CD1c-positive myeloid dendritic cell (primary cell): Measurements from ENCODE around the gene ZRANB1.
A peak's percentile ranks its signal among the peaks of the same experiment; 100 is the strongest.
"Not testable (repeated sequence)": the region's sequence is repeated elsewhere in the genome, so short reads cannot be mapped to it uniquely, and the experiment has no call there.

ENCODE experiments used
- DNase-seq: peaks from one replicate; pipeline ENCODE4 v3.0.0-alpha.2; 2016; ENCODE audit errors: extremely low spot score

ZRANB1 gene

GRCh38 chr10:124941823-124942222 lies at the start of gene ZRANB1:
TSS of gene ZRANB1 (plus strand) at chr10:124942123. CDS start at chr10:124942494, 371 bp downstream.
- no peak for DNase-seq

GRCh38 chr10:124892905-124893304 lies 49.0 kb upstream of the ZRANB1 start:
- DNase-seq, result no peak

GRCh38 chr10:124894569-124895215 lies 47.2 kb upstream of the ZRANB1 start:
- no peak for DNase-seq

GRCh38 chr10:124896751-124897150 lies 45.2 kb upstream of the ZRANB1 start:
- DNase-seq, result no peak

GRCh38 chr10:124898471-124898870 lies 43.5 kb upstream of the ZRANB1 start:
- DNase-seq, result no peak

- no peak for DNase-seq
These were observed 42.8 kb upstream of the ZRANB1 start for GRCh38 chr10:124899151-124899550.

- DNase-seq, result no peak
These were observed 39.5 kb upstream of the ZRANB1 start for GRCh38 chr10:124902462-124902861.

GRCh38 chr10:124903111-124903510 lies 38.8 kb upstream of the ZRANB1 start:
- no peak for DNase-seq

- no peak for DNase-seq
These were observed 37.1 kb upstream of the ZRANB1 start for GRCh38 chr10:124904796-124905195.

- no peak for DNase-seq
These were observed 35.3 kb upstream of the ZRANB1 start for GRCh38 chr10:124906551-124907001.

GRCh38 chr10:124909563-124909962 lies 32.4 kb upstream of the ZRANB1 start:
- no peak for DNase-seq

GRCh38 chr10:124911124-124912067 lies 30.5 kb upstream of the ZRANB1 start:
- peak; percentile 22 for DNase-seq

GRCh38 chr10:124912101-124912886 lies 29.6 kb upstream of the ZRANB1 start:
- peak; percentile 47 for DNase-seq

GRCh38 chr10:124913167-124913566 lies 28.8 kb upstream of the ZRANB1 start:
- no peak for DNase-seq

- DNase-seq, result not testable (repeated sequence)
These were observed 27.5 kb upstream of the ZRANB1 start for GRCh38 chr10:124914398-124914797.

- no peak for DNase-seq
These were observed 25.8 kb upstream of the ZRANB1 start for GRCh38 chr10:124916098-124916584.

GRCh38 chr10:124916585-124917427 lies 25.1 kb upstream of the ZRANB1 start:
- peak; percentile 99 for DNase-seq

GRCh38 chr10:124917428-124918190 lies 24.3 kb upstream of the ZRANB1 start:
- peak; percentile 48 for DNase-seq

GRCh38 chr10:124918191-124918830 lies 23.6 kb upstream of the ZRANB1 start:
- no peak for DNase-seq

- no peak for DNase-seq
These were observed 23.0 kb upstream of the ZRANB1 start for GRCh38 chr10:124918906-124919305.
